Kasumi-1 (cell line): ENCODE measurements around the gene SYNPR.

Source experiments
- DNase-seq, 2 experiments: peaks; one replicate each; lab custom pipeline; 2025; lab: John Stamatoyannopoulos, UW

Gene SYNPR

GRCh38 chr3:63304421-63304820 is 26.3 kb downstream of the SYNPR start:
- no peak for DNase-seq

GRCh38 chr3:63308072-63308471 is 30.0 kb downstream of the SYNPR start:
- DNase-seq = no peak

DNA sequence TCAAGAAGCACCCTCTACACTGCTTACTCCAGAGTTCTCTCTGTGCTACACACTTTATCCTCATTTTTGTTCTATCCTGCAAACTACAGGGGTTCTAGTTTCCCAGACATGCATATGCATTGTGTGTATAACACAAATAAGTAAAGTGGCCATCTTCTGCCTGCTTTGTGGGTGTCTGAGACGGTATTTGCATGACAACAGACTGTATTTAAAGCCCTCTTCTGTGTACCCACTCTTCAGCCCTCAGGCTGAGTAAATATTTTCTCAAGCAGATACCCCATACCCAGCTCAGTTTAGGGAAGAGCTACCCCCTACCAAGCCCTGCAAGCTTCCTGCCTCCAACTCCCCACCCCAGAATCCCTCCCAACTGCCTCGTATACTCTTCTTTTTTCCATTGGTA is 31.7 kb downstream of the SYNPR start:
- DNase-seq = no peak

- no peak for DNase-seq
Measured at GRCh38 chr3:63323766-63324165, 45.7 kb downstream of the SYNPR start.

- DNase-seq = no peak
Measured at GRCh38 chr3:63324621-63325020, 46.5 kb downstream of the SYNPR start.

DNA sequence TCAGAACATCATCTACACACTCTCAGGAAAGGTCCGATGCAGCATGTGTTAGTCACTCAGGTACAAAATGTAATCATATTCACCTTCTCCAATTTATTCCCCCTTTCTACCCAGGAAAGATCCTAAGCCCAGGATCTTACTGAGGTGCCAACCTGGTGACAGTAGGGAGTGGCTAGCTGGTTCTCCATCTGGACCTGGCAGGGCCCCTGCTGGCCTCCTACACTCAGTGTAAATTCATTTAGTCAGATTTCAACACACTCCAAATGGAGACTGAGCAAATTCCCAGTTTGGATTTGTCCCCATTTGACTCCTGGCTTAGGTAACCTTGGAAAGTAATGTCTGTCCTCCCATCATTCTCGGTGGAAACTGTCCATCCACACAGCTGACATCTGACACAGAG is 47.3 kb downstream of the SYNPR start:
- no peak for DNase-seq

DNA sequence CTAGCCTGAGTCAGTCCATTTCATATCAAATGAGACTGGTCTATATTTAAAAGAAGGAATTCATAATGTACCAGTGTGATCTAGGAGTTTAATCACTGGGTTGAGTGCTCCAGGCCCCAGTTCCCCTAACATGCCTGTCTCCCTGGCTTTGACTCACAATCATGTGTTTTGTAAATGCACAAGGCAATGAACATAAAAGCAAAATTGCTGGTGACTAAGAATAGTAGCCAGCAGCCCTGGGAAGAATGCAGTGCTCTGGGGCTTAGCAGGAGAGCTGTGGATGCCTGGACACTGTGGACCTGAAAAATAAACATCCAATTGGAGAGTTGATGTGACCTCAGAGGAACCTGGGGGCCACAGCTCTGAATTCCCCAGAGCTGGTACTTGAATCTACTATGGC is 50.3 kb downstream of the SYNPR start:
- no peak for DNase-seq

DNA sequence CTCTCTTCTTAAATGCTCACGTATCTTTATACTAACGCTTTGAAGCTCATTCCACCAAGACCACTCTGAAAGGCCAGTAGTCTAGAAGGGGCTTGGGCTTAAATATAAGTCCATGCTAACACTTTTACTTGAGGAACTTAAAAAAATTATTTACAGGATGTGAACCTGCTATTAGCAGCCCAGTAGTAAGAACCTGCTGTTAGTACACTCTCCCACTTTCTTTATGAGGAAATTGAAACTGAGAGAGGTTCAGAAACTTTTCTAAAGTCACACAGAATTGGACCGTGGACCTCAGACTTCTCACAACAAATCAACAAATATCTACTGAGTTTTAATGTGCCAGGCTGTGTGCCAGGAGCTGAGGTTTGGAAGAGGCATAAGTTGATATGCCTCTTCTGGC is 53.4 kb downstream of the SYNPR start:
- no peak for DNase-seq

- peak; percentile 2 to 8 for DNase-seq
Measured at GRCh38 chr3:63333815-63334214, 55.7 kb downstream of the SYNPR start.

- no peak for DNase-seq
Measured at GRCh38 chr3:63338351-63338750, 60.2 kb downstream of the SYNPR start.

DNA sequence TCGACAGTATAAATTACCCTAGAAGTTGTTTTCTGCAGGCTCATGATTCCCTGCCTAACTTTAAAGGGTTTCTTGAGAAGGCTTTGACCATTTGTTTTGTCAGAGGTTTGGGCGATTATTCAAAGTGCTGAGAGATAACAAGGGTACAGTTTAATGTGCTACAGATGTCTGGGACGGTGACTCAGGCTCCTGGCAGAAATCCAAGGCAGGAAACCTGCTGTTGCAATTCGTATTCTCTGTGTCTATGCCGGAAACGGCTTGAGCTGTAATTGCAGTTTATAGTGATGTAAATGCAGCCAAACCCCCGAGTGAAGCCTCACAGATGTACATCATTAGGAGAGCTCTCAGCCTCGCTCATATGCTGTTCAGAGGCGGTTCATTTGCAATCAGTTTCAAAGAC is 65.6 kb downstream of the SYNPR start:
- DNase-seq = peak; percentile 93 to 95

GRCh38 chr3:63344661-63345060 is 66.6 kb downstream of the SYNPR start:
- DNase-seq = no peak

DNA sequence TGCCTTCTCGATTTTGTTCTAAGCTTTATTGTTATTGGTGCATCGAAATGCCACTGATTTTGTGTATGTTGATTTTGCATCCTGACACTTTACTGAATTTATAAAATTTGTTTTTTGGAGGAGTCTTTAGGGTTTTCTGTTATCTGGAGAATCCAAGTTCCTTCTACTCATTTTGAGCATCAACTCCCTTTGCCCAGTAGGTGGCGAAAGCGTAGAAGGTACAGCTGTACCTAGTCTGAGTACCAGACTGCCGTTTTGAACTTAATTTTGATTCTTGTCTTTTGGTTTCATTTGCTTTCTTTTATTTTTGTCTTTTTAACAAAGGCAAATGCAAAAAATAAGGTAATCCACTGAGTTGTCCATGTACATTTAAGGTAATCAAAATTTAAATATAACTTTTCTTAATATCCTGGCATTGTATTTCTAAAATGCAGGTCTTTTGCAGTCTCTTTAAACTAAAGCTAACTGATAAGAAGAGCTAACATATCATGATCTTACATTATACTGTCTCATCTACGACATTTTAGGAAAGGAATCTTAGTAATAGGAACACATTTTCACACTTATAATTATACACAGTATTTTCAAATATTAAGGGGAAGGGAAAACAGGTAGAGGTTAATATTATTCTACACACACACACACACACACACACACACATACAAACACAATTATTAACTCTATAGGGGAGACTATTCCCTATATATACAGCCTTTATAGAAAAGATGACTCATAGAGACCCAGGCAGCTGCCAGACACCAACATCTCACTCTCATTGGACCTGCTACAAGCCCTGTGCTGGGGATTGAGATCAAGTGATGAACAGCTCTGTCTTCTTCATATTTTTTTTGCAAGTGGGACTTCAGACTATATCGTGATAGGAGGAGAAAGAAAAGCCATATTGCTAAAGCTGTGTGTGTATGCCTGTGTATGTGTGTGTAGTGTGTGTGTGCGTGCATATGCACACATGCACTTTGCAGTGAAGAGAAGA is 71.8 kb downstream of the SYNPR start:
- peak; percentile 67 to 73 for DNase-seq

GRCh38 chr3:63351159-63352007 is 73.3 kb downstream of the SYNPR start:
- peak; percentile 61 to 73 for DNase-seq

DNA sequence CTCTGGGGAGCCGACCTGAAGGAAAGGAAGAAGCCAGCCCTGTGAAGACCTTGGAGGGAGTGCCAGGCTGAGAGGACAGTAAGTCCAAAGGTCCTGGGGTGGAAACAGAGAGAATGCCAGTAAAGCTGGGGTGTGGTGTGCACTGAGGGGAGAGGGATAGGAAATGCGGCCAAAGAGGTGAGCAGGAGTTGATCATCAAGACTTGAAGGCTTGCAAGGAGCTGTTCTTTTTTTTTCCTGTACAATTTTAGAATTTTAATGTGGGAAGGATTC is 73.8 kb downstream of the SYNPR start:
- DNase-seq = no peak

DNA sequence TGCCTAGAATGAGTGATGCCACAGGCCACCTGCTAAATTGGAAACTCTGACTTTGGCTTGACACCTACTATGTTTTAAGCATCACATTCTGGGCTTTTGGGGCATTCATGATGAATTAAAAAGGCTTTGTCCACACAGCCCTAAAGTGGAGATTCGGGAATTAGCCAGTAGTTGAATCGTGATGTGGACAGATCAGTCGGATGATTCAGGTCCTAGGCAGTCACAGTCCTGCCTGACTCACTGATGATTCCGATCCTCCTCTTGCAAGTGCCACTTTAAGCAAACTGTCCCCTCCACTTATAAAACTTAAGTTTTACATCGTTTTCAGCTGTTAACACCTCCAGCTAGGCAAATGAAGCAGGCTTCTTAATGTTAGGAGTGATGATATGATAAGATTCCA is 75.3 kb downstream of the SYNPR start:
- DNase-seq = no peak

GRCh38 chr3:63354160-63354559 is 76.1 kb downstream of the SYNPR start:
- no peak for DNase-seq

DNA sequence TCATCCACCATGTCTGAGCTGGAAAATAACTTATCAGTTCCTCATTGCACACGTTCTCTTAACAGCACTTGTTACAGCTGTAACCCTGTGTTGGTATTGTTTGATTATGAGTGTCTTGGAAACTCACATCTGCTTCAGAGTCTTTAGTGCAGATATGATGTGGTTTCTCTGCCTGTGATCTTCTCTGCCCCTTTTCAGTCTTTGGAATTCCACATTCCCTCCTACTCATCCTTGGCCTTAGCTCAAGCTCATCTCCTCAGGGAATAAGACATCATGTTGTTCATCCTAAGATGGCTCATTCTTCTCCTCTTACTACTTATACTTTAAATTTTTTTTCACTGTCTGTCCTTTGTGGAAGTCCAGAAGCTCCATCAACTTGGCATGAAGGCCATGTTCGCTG is 77.7 kb downstream of the SYNPR start:
- no peak for DNase-seq

- DNase-seq = peak; percentile 2 to 28
Measured at GRCh38 chr3:63364495-63364894, 86.4 kb downstream of the SYNPR start.

GRCh38 chr3:63364910-63365309 is 86.8 kb downstream of the SYNPR start:
- peak; percentile 2 for DNase-seq

- DNase-seq = no peak
Measured at GRCh38 chr3:63365671-63366070, 87.6 kb downstream of the SYNPR start.

GRCh38 chr3:63370094-63370493 is 92.0 kb downstream of the SYNPR start:
- DNase-seq = no peak

DNA sequence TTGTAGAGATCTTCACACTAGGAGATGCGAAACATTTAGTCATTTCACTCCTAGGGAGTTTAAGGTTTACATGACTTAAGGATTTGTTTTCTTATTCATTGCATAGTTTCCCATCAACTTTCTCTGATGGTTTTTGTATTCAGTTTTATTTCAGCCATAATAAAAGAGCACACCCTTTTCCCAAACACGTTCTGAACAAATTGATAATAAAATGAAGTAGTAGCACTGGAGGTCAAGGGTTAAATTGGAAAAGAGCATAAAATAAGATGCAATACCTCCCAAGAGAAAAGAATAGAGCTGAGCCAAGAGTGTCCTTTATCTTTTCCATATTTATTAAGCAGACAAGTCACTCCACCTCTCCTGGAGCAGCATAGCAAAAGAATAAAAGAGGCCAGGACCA is 104.9 kb downstream of the SYNPR start:
- DNase-seq = no peak
